SU-DHL-6 (cell line): Measurements from ENCODE around the gene WNT4.

ENCODE experiments used
- H2AFZ ChIP-seq: fragments of 200-600 bp; sonication (generic); 2 replicates; pipeline ENCODE4 v1.6.1; 2014; ENCODE audit warnings: low read depth, mild to moderate bottlenecking, moderate library complexity, mixed read lengths, antibody characterized with exemption, low read length; ENCODE audit not compliant: severe bottlenecking
- H3F3A ChIP-seq: fragments of 200-600 bp; shearing (Covaris generic); 2 replicates; pipeline ENCODE4 v1.6.0; 2016; ENCODE audit warnings: antibody characterized with exemption, mild to moderate bottlenecking; ENCODE audit not compliant: insufficient read depth
- H3K27ac ChIP-seq: fragments of 200-600 bp; sonication (generic); 2 replicates; pipeline ENCODE4 v1.5.1; 2016; ENCODE audit warnings: low read depth, mild to moderate bottlenecking, low read length, moderate library complexity, mixed read lengths
- H3K27me3 ChIP-seq: fragments of 200-600 bp; sonication (generic), shearing (Covaris generic); 2 replicates; pipeline ENCODE4 v1.6.0; 2014; ENCODE audit warnings: mild to moderate bottlenecking, low read length
- H3K36me3 ChIP-seq: fragments of 200-600 bp; sonication (generic); 2 replicates; pipeline ENCODE4 v1.6.1; 2014; ENCODE audit warnings: mild to moderate bottlenecking, low read length, mixed read lengths
- H3K4me2 ChIP-seq: fragments of 300-600, 200-600 bp; shearing (Covaris generic), sonication (generic); 2 replicates; pipeline ENCODE4 v1.6.0; 2014; ENCODE audit warnings: low read length, low read depth, mild to moderate bottlenecking; ENCODE audit not compliant: poor library complexity, severe bottlenecking
- H3K4me3 ChIP-seq: fragments of 200-600 bp; sonication (generic); 2 replicates; pipeline ENCODE4 v1.5.1; 2014; ENCODE audit warnings: antibody characterized with exemption, low read length, mild to moderate bottlenecking, mixed read lengths; ENCODE audit not compliant: insufficient read depth, poor library complexity, severe bottlenecking
- H3K79me2 ChIP-seq: fragments of 200-600 bp; sonication (generic); 2 replicates; pipeline ENCODE4 v1.6.1; 2014; ENCODE audit warnings: mild to moderate bottlenecking, low read length, moderate library complexity; ENCODE audit not compliant: insufficient read depth
- H3K9ac ChIP-seq: fragments of 200-600 bp; sonication (generic); 2 replicates; pipeline ENCODE4 v1.7.0; 2014; ENCODE audit warnings: mild to moderate bottlenecking, low read length
- H3K9me2 ChIP-seq: fragments of 200-600 bp; sonication (generic); replicated peaks from 2 replicates; pipeline ENCODE4 v1.6.1; 2014; ENCODE audit warnings: low read length; ENCODE audit not compliant: insufficient read depth
- H3K9me3 ChIP-seq: fragments of 200-600 bp; sonication (generic); 2 replicates; pipeline ENCODE4 v1.6.1; 2014; ENCODE audit warnings: low read length, mixed read lengths; ENCODE audit not compliant: insufficient read depth
- H4K20me1 ChIP-seq: fragments of 200-600 bp; sonication (generic); 2 replicates; pipeline ENCODE4 v1.6.1; 2014; ENCODE audit warnings: low read depth, mild to moderate bottlenecking, antibody characterized with exemption, low read length, moderate library complexity, mixed read lengths
- EZH2phosphoT487 ChIP-seq: fragments of 200-600 bp; sonication (generic), shearing (Covaris generic); conservative IDR thresholded peaks from 2 replicates; pipeline ENCODE4 v1.6.1; 2018; ENCODE audit warnings: mild to moderate bottlenecking, antibody characterized with exemption, low read length, moderate library complexity, mixed read lengths
- TF ChIP-seq, protein P1 (sequence below): fragments of 200-600 bp; sonication (generic); IDR thresholded peaks from one replicate; pipeline ENCODE4 v1.5.1; 2017; ENCODE audit warnings: antibody characterized with exemption, mild to moderate bottlenecking, low read length, moderate library complexity; ENCODE audit not compliant: insufficient read depth, poor library complexity, severe bottlenecking

The WNT4 gene

DNA sequence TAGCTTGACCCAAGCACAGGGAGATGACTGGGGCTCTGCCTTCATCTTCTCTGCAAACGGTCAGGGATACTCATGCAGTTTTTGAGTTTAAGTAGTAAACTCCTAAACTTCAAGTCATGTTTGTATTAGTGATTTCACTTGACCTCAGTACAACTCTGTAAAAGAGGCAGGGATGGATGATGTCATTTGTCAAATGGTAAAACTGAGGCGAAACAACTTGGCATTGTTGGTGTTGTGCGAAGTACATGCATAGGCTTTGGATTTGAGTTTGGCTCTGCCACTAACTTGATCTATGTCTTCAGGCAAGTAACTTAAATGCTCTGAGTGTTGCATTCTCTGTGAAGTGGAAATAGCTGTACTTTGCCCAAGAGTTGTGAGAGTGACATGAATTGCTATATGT is 42.7 kb downstream of the WNT4 start:
- Histone ChIP-seq H3K4me2 (no peak overlapping the region), H2AFZ (no peak overlapping the region), H3K9ac (no peak overlapping the region), H3K9me2 (no peaks in the 10 kb centered on the region), H3K4me3 (no peak overlapping the region), H3K9me3 (no peaks in the 10 kb centered on the region), H3K36me3 (peaks cover 11% of the 10 kb centered on the region; the same call in 1 of the 2 replicates), H3K27ac (no peak overlapping the region), H3F3A (no peaks in the 10 kb centered on the region), H4K20me1 (peaks cover 9% of the 10 kb centered on the region; the same call in 1 of the 2 replicates), H3K27me3 (no peaks in the 10 kb centered on the region), H3K79me2 (peaks cover 9% of the 10 kb centered on the region; the same call in 1 of the 2 replicates)
- TF ChIP-seq, protein P1, sequence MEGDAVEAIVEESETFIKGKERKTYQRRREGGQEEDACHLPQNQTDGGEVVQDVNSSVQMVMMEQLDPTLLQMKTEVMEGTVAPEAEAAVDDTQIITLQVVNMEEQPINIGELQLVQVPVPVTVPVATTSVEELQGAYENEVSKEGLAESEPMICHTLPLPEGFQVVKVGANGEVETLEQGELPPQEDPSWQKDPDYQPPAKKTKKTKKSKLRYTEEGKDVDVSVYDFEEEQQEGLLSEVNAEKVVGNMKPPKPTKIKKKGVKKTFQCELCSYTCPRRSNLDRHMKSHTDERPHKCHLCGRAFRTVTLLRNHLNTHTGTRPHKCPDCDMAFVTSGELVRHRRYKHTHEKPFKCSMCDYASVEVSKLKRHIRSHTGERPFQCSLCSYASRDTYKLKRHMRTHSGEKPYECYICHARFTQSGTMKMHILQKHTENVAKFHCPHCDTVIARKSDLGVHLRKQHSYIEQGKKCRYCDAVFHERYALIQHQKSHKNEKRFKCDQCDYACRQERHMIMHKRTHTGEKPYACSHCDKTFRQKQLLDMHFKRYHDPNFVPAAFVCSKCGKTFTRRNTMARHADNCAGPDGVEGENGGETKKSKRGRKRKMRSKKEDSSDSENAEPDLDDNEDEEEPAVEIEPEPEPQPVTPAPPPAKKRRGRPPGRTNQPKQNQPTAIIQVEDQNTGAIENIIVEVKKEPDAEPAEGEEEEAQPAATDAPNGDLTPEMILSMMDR: no peak
- TF ChIP-seq EZH2phosphoT487: no peak

DNA sequence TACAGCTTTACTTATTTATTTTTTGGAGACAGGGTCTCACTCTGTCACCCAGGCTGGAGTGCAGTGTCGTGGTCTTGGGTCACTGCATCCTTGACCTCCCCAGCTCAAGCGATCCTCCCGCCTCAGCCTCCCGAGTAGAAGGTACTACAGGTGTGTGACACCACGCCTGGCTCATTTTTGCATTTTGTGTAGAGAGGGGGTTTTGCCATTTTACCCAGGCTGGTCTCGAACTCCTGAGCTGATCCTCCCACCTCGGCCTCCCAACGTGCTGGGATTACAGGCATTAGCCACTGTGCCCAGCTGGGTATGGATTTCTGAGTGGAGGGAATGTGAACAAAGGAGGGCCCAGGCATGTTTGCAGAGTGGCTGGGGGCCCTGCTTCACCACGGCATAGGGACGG is 44.1 kb downstream of the WNT4 start:
- no peak overlapping the region for H2AFZ ChIP-seq
- TF ChIP-seq, protein P1: no peak
- no peak for TF ChIP-seq EZH2phosphoT487
- no peaks in the 10 kb centered on the region for H3K27me3 ChIP-seq
- H3K9me2 ChIP-seq: no peaks in the 10 kb centered on the region
- H3K36me3 ChIP-seq: peaks cover 16% of the 10 kb centered on the region; the same call in 1 of the 2 replicates
- H3K79me2 ChIP-seq: peaks cover 16% of the 10 kb centered on the region; the same call in 1 of the 2 replicates
- no peak overlapping the region for H3K4me2 ChIP-seq
- H4K20me1 ChIP-seq: peaks cover 17% of the 10 kb centered on the region
- no peak overlapping the region for H3K27ac ChIP-seq
- H3F3A ChIP-seq: no peaks in the 10 kb centered on the region; the same call in 1 of the 2 replicates
- H3K4me3 ChIP-seq: no peak overlapping the region
- H3K9ac ChIP-seq: no peak overlapping the region
- no peaks in the 10 kb centered on the region for H3K9me3 ChIP-seq

DNA sequence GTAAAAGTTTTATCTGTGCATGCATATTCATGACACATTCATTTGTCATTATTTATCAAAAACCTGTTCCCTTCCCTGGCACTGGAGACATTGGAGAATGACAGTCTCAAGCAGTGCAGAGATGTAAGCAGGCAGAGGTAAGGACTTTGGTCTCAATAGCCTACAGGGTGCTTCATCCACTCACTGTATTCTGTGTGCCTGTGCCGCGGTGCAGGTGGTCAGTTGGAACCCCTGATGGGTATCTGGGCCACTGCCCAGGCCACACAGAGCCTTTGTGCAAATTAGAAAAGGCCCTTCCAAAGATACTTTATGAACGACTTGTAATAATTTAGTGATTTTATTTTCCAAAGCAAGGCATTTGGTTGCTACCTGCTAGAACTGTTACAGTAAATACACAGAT is 46.4 kb downstream of the WNT4 start:
- no peaks in the 10 kb centered on the region for H3K27me3 ChIP-seq
- no peak overlapping the region for H3K27ac ChIP-seq
- no peak overlapping the region for H3K4me2 ChIP-seq
- peaks cover 25% of the 10 kb centered on the region; the same call in 1 of the 2 replicates for H3K79me2 ChIP-seq
- H4K20me1 ChIP-seq: peaks cover 29% of the 10 kb centered on the region
- peaks cover 17% of the 10 kb centered on the region; the same call in 1 of the 2 replicates for H3K36me3 ChIP-seq
- peaks cover 8% of the 10 kb centered on the region for H3F3A ChIP-seq
- TF ChIP-seq, protein P1: no peak
- TF ChIP-seq EZH2phosphoT487: no peak
- H3K9me2 ChIP-seq: no peaks in the 10 kb centered on the region
- H3K9ac ChIP-seq: no peak overlapping the region
- no peak overlapping the region for H2AFZ ChIP-seq
- H3K9me3 ChIP-seq: no peaks in the 10 kb centered on the region
- no peak overlapping the region for H3K4me3 ChIP-seq
